Trophoblast cell (in vitro differentiated cells and primary cell): ENCODE measurements around the gene CTR9.
A peak's percentile ranks its signal among the peaks of the same experiment; 100 is the strongest.

Experiments
- DNase-seq, 2 donors: peaks; one replicate each; pipeline ENCODE4 v3.0.0-alpha.2; 2016
- H2AFZ ChIP-seq: 2 replicates; pipeline ENCODE4 v1.6.1; 2013; ENCODE audit warnings: low read length, moderate library complexity, mild to moderate bottlenecking; ENCODE audit not compliant: insufficient read depth, poor library complexity
- H2AK5ac ChIP-seq: 2 replicates; pipeline ENCODE4 v1.6.1; 2013; ENCODE audit warnings: mild to moderate bottlenecking, low read length
- H2BK120ac ChIP-seq: 2 replicates; pipeline ENCODE4 v1.6.1; 2013; ENCODE audit warnings: low read length, mild to moderate bottlenecking, moderate library complexity; ENCODE audit not compliant: insufficient read depth, poor library complexity
- H2BK12ac ChIP-seq: 2 replicates; pipeline ENCODE4 v1.6.1; 2013; ENCODE audit warnings: mild to moderate bottlenecking, low read length, moderate library complexity
- H2BK5ac ChIP-seq: 2 replicates; pipeline ENCODE4 v1.6.1; 2013; ENCODE audit warnings: low read length, low read depth, moderate library complexity, mild to moderate bottlenecking; ENCODE audit not compliant: poor library complexity
- H3K14ac ChIP-seq: 2 replicates; pipeline ENCODE4 v1.6.1; 2013; ENCODE audit warnings: mild to moderate bottlenecking, low read length
- H3K18ac ChIP-seq: 2 replicates; pipeline ENCODE4 v1.6.1; 2013; ENCODE audit warnings: mild to moderate bottlenecking, low read length
- H3K23ac ChIP-seq: 2 replicates; pipeline ENCODE4 v1.6.1; 2013; ENCODE audit warnings: low read length
- H3K27ac ChIP-seq: 2 replicates; pipeline ENCODE4 v1.5.1; 2013; ENCODE audit warnings: low read depth, mild to moderate bottlenecking, inconsistent platforms, low read length, moderate library complexity
- H3K27me3 ChIP-seq: 2 replicates; pipeline ENCODE4 v1.6.1; 2013; ENCODE audit warnings: inconsistent platforms, mild to moderate bottlenecking, low read length, moderate library complexity; ENCODE audit not compliant: insufficient read depth
- H3K36me3 ChIP-seq, 2 experiments: 1 replicate in 1 of 2; 2 replicates in 1 of 2; pipeline ENCODE4 v1.6.1; 2013; ENCODE audit warnings: low read length in 2 of 2, mild to moderate bottlenecking in 2 of 2, moderate library complexity in 1 of 2; ENCODE audit not compliant: insufficient read depth in 2 of 2, control insufficient read depth in 1 of 2
- H3K4ac ChIP-seq: 2 replicates; pipeline ENCODE4 v1.6.1; 2013; ENCODE audit warnings: low read depth, mild to moderate bottlenecking, low read length, moderate library complexity
- H3K4me1 ChIP-seq, 2 experiments: 1 replicate in 1 of 2; 2 replicates in 1 of 2; pipeline ENCODE4 v1.6.1; 2013; ENCODE audit warnings: low read length in 2 of 2, mild to moderate bottlenecking in 2 of 2, moderate library complexity in 1 of 2; ENCODE audit not compliant: insufficient read depth in 2 of 2, control insufficient read depth in 1 of 2
- H3K4me2 ChIP-seq: 2 replicates; pipeline ENCODE4 v1.6.1; 2013; ENCODE audit warnings: inconsistent platforms, mild to moderate bottlenecking, low read length, moderate library complexity
- H3K4me3 ChIP-seq: 2 replicates; pipeline ENCODE4 v1.5.1; 2013; ENCODE audit warnings: mild to moderate bottlenecking, low read depth, low read length, inconsistent platforms
- H3K79me1 ChIP-seq: one replicate; pipeline ENCODE4 v1.6.1; 2013; ENCODE audit warnings: low read length
- H3K79me2 ChIP-seq: 2 replicates; pipeline ENCODE4 v1.6.1; 2013; ENCODE audit warnings: low read length, mild to moderate bottlenecking; ENCODE audit not compliant: control insufficient read depth, insufficient read depth, poor library complexity
- H3K9ac ChIP-seq: 2 replicates; pipeline ENCODE4 v1.6.1; 2013; ENCODE audit warnings: mild to moderate bottlenecking, low read length
- H3K9me3 ChIP-seq: 2 replicates; pipeline ENCODE4 v1.6.1; 2013; ENCODE audit warnings: low read depth, mild to moderate bottlenecking, control low read depth, inconsistent platforms, low read length; ENCODE audit not compliant: insufficient read depth
- H4K12ac ChIP-seq: 2 replicates; pipeline ENCODE4 v1.6.1; 2013; ENCODE audit warnings: low read depth, mild to moderate bottlenecking, low read length, moderate library complexity
- H4K8ac ChIP-seq: 2 replicates; pipeline ENCODE4 v1.6.1; 2013; ENCODE audit warnings: low read depth, mild to moderate bottlenecking, low read length, moderate library complexity
- H4K91ac ChIP-seq: one replicate; pipeline ENCODE4 v1.6.1; 2013; ENCODE audit warnings: low read depth, mild to moderate bottlenecking, low read length, moderate library complexity
- WGBS: extraction: QIAGEN DNeasy Blood & Tissue Kit; methylation state at CpG from one replicate; pipeline ENCODE4 v1.1.7; 2013; ENCODE audit warnings: missing lambda C conversion rate; ENCODE audit not compliant: insufficient read length, insufficient coverage; ENCODE audit errors: extremely low coverage; 5-methylcytosine and 5-hydroxymethylcytosine counted together

Gene CTR9

DNA sequence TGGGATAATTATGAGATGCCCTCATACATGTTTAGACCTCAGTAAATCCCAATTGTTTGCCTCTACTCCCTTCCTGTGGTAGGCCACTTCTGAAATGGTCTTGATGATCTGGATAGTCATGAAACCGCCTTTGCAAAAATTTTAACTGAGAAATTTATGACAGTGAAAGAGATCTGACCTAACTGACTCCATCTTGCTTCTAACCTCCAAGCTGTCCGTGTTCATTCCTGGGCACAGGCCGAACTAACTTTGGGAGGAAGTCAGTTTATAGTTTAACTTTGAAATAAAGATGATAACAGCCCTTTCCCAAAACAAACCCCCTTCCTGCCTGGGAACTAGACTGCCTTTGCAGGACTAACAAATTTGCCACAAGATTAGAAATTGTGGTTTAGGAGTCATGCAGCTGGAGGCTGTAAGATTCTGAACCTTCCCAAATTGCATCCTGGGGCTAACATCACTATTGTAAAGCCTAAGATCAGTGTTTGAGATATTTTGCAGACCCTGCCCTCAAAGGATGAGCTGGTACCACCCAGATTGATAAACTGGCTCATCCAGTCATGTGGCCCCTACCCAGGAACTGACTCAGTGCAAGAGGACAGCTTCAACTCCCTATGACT is 19.9 kb upstream of the CTR9 start:
- H4K12ac ChIP-seq, result no peak overlapping the region
- no peak overlapping the region for H2BK120ac ChIP-seq
- no peak overlapping the region for H3K18ac ChIP-seq
- H3K14ac ChIP-seq, result no peak overlapping the region
- no CpG with 5 or more reads among the region's 3 CpGs for WGBS
- H4K8ac ChIP-seq, result no peak overlapping the region
- H3K9ac ChIP-seq, result no peak overlapping the region
- H3K4me2 ChIP-seq, result no peak overlapping the region
- peaks cover 2% of the 10 kb centered on the region for H3K79me1 ChIP-seq
- no peaks in the 10 kb centered on the region for H3K36me3 ChIP-seq
- no peak overlapping the region for H4K91ac ChIP-seq
- no peak overlapping the region for H3K4ac ChIP-seq
- no peaks in the 10 kb centered on the region for H3K79me2 ChIP-seq
- H3K4me3 ChIP-seq, result no peak overlapping the region
- H3K27me3 ChIP-seq, result peaks cover 3% of the 10 kb centered on the region
- no peak overlapping the region for H2AK5ac ChIP-seq
- no peak overlapping the region for H2BK12ac ChIP-seq
- H2AFZ ChIP-seq, result no peak overlapping the region
- no peak overlapping the region for H3K23ac ChIP-seq
- peaks cover 2% of the 10 kb centered on the region for H3K9me3 ChIP-seq
- H2BK5ac ChIP-seq, result no peak overlapping the region
- H3K4me1 ChIP-seq, result peaks cover 0 to 2% of the 10 kb centered on the region in 2 experiments
- DNase-seq, result no peak
- H3K27ac ChIP-seq, result no peak overlapping the region

DNA sequence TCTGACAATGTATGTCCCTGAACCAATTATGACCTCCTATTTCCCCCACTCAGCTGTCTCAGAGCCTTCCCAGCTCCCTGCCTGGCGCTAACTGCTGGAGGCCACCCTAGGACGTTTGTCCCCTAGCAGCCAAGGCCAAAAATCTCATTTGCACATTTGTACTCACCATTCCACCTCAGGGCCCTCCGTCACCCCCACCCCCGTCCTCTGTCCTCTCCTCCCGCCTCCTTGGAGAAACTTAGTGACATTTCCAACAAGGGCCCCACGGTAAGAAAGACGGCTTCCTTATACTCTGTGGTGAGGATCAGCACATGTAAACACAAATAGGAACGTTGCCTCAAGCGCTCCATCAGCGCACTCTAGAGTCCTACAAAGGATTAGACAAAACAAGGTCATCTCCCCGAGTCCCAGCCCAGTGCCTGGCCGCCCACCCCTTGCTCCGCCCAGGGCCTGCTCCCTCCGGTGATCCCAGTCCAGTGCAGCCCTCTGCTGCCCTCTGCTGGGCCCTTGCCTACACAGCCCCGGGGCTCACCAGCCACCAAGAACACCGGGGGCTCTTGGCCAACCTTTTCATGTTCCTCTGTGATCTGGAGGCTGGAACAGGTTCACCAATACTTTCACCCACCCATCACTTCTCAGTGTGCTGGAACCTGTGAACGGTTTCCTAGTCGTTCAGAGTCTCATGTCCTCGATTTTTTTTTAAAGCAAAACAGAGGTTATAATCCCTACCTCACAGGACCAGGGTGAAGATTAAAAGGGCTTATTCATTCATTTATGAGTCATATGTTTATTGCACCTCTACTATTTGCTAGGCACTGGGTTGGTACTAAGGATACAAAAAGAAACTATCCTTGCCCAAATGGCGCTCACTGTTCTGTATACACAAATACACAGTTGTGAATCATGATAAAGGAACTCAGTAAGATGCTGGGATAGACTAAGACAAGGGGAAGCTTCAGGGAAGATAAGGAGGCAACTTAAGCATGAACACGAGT is 15.3 kb upstream of the CTR9 start:
- peak overlapping the region; percentile 89 for H2BK12ac ChIP-seq
- H2AFZ ChIP-seq, result peak overlapping the region; percentile 99
- H2BK120ac ChIP-seq, result peak overlapping the region; percentile 88
- H3K4me3 ChIP-seq, result no peak overlapping the region
- peak overlapping the region; percentile 58 for H3K14ac ChIP-seq
- H3K27ac ChIP-seq, result no peak overlapping the region
- peaks cover 0 to 2% of the 10 kb centered on the region in 2 experiments for H3K4me1 ChIP-seq
- peak overlapping the region; percentile 93 for H4K8ac ChIP-seq
- no peaks in the 10 kb centered on the region for H3K79me2 ChIP-seq
- peak; percentile 92 to 95 for DNase-seq
- peak overlapping the region; percentile 76 for H3K4ac ChIP-seq
- no peak overlapping the region for H2AK5ac ChIP-seq
- peaks cover 2% of the 10 kb centered on the region for H3K9me3 ChIP-seq
- H3K4me2 ChIP-seq, result peak overlapping the region; percentile 52
- no CpG with 5 or more reads among the region's 21 CpGs for WGBS
- H2BK5ac ChIP-seq, result peak overlapping the region; percentile 33
- no peaks in the 10 kb centered on the region for H3K79me1 ChIP-seq
- peak overlapping the region; percentile 90 for H4K91ac ChIP-seq
- H3K23ac ChIP-seq, result no peak overlapping the region
- peaks cover 3% of the 10 kb centered on the region for H3K27me3 ChIP-seq
- peak overlapping the region; percentile 80 for H3K18ac ChIP-seq
- no peak overlapping the region for H3K9ac ChIP-seq
- no peak overlapping the region for H4K12ac ChIP-seq
- H3K36me3 ChIP-seq, result no peaks in the 10 kb centered on the region

DNA sequence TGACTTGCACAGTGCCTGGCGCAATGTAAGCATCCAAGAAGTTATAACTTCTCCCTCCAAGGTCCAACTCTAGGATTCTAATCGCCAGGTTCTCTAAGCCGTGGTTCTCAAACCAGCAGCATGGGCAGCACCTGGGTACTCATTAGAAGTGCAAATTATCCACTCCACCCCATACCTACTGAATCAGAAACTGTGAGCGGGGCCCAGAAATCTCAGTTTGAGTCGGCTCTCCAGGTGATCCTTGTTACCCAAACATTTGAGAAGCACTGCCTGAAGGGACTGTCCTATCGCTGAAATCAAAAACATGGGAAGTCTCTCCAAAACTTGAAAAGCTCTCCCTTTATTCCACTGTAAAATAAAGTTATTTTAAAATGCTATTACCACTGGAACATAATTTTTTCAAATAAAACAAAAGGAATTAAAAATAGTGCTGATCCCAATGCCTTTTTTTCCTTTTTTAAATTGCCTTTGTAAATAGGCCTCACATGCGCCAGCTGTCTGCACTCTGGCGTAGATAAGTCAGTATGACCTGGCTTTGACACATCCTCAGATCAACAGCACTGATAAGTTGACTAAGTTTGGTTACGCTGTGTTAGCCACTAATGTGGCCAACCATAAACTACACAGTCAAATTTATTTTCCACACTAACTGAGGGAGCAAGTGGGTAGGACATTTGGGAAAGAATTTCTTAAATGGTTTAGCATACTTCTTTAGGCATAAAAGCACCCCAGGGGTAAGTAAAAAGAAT is 8.4 kb upstream of the CTR9 start:
- Histone ChIP-seq H2AK5ac (no peak overlapping the region), H3K4me2 (no peak overlapping the region), H3K27me3 (no peaks in the 10 kb centered on the region), H3K36me3 (no peaks in the 10 kb centered on the region), H3K27ac (no peak overlapping the region), H3K79me2 (no peaks in the 10 kb centered on the region), H2BK12ac (no peak overlapping the region), H3K14ac (no peak overlapping the region), H3K4ac (no peak overlapping the region), H3K18ac (no peak overlapping the region), H4K91ac (no peak overlapping the region), H4K12ac (no peak overlapping the region), H3K4me1 (peaks cover 0 to 3% of the 10 kb centered on the region in 2 experiments), H3K79me1 (no peaks in the 10 kb centered on the region), H3K9me3 (no peaks in the 10 kb centered on the region), H3K23ac (no peak overlapping the region), H3K4me3 (no peak overlapping the region), H2AFZ (no peak overlapping the region), H2BK120ac (no peak overlapping the region), H3K9ac (no peak overlapping the region), H2BK5ac (no peak overlapping the region), H4K8ac (no peak overlapping the region)
- no CpG with 5 or more reads among the region's 9 CpGs for WGBS
- peak; percentile 55 to 65 for DNase-seq

DNA sequence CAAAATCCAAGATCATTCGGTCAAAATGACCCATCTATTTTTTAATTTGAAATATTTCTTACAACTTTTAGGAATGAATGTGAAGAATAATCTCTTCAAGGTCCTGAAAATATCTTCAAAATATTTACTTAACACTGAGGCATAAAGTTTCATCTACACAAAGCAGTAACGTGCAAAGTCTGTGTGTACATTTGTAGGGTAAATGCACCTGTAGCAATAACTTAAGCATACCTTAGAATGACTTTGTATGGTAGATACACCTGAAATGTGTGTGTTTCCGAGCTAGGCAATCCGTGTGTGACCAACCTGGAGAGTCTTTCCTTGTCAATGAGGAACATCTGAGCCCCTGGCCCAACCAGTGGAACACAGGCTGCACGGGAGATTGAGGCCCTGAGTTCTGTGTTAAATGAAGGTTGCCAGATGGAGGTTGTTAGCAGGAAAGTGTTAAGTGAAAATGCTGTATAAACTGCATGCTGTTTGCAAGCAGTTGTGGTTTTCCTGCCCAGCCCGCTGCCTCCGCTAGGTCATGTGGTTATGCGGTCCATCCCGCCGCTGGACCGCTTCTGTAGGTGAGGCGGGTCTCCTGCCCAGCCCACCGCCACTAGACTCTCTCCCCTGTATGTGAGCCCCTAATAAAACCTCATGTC is 7.6 kb upstream of the CTR9 start:
- Histone ChIP-seq H3K4me3 (no peak overlapping the region), H3K79me2 (no peaks in the 10 kb centered on the region), H4K12ac (no peak overlapping the region), H2BK120ac (no peak overlapping the region), H2BK12ac (no peak overlapping the region), H3K9ac (no peak overlapping the region), H3K27ac (no peak overlapping the region), H3K27me3 (no peaks in the 10 kb centered on the region), H3K4me2 (no peak overlapping the region), H2AFZ (no peak overlapping the region), H3K18ac (no peak overlapping the region), H2AK5ac (no peak overlapping the region), H3K23ac (no peak overlapping the region), H3K14ac (no peak overlapping the region), H3K9me3 (no peaks in the 10 kb centered on the region), H4K91ac (no peak overlapping the region), H3K79me1 (no peaks in the 10 kb centered on the region), H2BK5ac (no peak overlapping the region), H3K4ac (no peak overlapping the region), H3K36me3 (no peaks in the 10 kb centered on the region), H3K4me1 (peaks cover 0 to 3% of the 10 kb centered on the region in 2 experiments), H4K8ac (no peak overlapping the region)
- no peak for DNase-seq
- no CpG with 5 or more reads among the region's 13 CpGs for WGBS
